ENCODE data around the gene CYRIA. TPM values are rescaled to one million over a fixed set of nuclear protein-coding genes. Genes with fewer than 3 reads are reported as not detected.

CYRIA gene
- total RNA-seq, 2 donors from 2014 or later = 1.0 to 3.8 TPM

DNA sequence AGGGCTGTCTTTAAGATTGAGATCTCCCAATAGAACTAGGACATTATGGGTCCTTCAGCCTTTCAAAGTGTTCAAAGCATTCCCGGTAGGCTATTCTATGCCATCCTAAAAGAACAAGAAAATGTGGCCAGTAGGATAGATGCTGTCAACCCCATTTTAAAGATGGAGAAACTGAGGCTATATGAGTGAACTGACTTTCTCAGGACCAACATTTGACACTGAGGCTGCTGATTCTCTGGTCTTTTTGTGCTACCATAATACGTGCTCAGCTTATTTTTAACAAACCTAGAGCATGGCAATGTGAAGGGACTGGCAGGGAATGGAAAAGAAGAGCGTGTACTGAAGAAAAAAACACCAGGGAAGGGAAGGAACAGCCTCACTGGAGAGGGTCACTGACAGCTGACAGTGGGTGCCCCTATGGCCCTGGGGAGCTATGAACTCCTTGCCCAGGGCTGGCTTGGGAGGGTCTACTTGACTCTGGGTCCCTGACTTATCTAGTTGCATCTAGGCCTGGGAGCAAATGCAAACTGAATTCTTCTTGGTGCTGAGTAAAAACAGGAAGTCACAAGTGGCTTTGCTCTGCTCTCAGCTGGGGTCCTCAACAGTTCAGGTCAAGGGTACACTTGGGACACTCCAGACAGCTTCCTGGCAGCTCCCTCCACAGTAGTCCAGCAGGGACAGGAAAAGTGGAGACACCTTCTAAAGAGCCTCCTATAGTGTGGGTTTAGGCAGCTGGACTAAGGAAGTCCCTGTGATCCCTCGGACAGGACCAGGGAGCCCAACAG lies 2.3 kb downstream of the CYRIA start:
- Histone ChIP-seq H3K4me3 (no peak overlapping the region), H3K27ac (no peak overlapping the region), H3K9ac (ENCODE audit: low read depth in 2 of 2, low read length in 2 of 2) (peak overlapping the region in 1 of 2 donors; percentile 66), H3K4me1 (no peaks in the 10 kb centered on the region), H3K9me3 (no peaks in the 10 kb centered on the region), H3K36me3 (no peaks in the 10 kb centered on the region), H3K27me3 (peaks cover 5% of the 10 kb centered on the region)
- TF ChIP-seq, protein P1, sequence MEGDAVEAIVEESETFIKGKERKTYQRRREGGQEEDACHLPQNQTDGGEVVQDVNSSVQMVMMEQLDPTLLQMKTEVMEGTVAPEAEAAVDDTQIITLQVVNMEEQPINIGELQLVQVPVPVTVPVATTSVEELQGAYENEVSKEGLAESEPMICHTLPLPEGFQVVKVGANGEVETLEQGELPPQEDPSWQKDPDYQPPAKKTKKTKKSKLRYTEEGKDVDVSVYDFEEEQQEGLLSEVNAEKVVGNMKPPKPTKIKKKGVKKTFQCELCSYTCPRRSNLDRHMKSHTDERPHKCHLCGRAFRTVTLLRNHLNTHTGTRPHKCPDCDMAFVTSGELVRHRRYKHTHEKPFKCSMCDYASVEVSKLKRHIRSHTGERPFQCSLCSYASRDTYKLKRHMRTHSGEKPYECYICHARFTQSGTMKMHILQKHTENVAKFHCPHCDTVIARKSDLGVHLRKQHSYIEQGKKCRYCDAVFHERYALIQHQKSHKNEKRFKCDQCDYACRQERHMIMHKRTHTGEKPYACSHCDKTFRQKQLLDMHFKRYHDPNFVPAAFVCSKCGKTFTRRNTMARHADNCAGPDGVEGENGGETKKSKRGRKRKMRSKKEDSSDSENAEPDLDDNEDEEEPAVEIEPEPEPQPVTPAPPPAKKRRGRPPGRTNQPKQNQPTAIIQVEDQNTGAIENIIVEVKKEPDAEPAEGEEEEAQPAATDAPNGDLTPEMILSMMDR (IDR thresholded peaks at IDR 0.05) = no peak
- no peak for DNase-seq
- intact Hi-C loops (cut with DNase I) = loop anchor here (5.0 kb wide), 1 partner anchor 41 kb away; no protein-coding TSS in a partner anchor

GRCh38 chr2:16661936-16662839 lies 3.4 kb downstream of the CYRIA start:
- no peak overlapping the region for H3K27ac ChIP-seq
- TF ChIP-seq, protein P1 (IDR thresholded peaks at IDR 0.05) = no peak
- intact Hi-C loops (cut with DNase I) = loop anchor here (5.0 kb wide), 1 partner anchor 40 kb away; no protein-coding TSS in a partner anchor
- H3K4me3 ChIP-seq = no peak overlapping the region
- H3K27me3 ChIP-seq = peaks cover 5% of the 10 kb centered on the region
- H3K36me3 ChIP-seq = no peaks in the 10 kb centered on the region
- DNase-seq = peak; percentile 35
- peak overlapping the region in 1 of 2 donors; percentile 23 for H3K9ac ChIP-seq (ENCODE audit: low read depth in 2 of 2, low read length in 2 of 2)
- H3K9me3 ChIP-seq = no peaks in the 10 kb centered on the region
- H3K4me1 ChIP-seq = no peaks in the 10 kb centered on the region

- H3K9ac ChIP-seq (ENCODE audit: low read depth in 2 of 2, low read length in 2 of 2) = no peak overlapping the region
- no peaks in the 10 kb centered on the region for H3K4me1 ChIP-seq
Measured at GRCh38 chr2:16661526-16661925, 4.1 kb downstream of the CYRIA start.

GRCh38 chr2:16660556-16660955 lies 5.1 kb downstream of the CYRIA start:
- Histone ChIP-seq H3K36me3 (no peaks in the 10 kb centered on the region), H3K9me3 (no peaks in the 10 kb centered on the region), H3K4me1 (no peaks in the 10 kb centered on the region), H3K27ac (no peak overlapping the region), H3K27me3 (no peaks in the 10 kb centered on the region), H3K4me3 (no peak overlapping the region), H3K9ac (ENCODE audit: low read depth in 2 of 2, low read length in 2 of 2) (no peak overlapping the region)
- TF ChIP-seq, protein P1 (IDR thresholded peaks at IDR 0.05) = no peak
- DNase-seq = no peak
- intact Hi-C loops (cut with DNase I) = loop anchor here (5.0 kb wide), 1 partner anchor 38 kb away; no protein-coding TSS in a partner anchor

More at GRCh38 chr2:16661526-16661925, 4.1 kb downstream of the CYRIA start:
- Histone ChIP-seq H3K36me3 (no peaks in the 10 kb centered on the region), H3K4me3 (no peak overlapping the region), H3K9me3 (no peaks in the 10 kb centered on the region), H3K27me3 (peaks cover 5% of the 10 kb centered on the region), H3K27ac (no peak overlapping the region)
- intact Hi-C loops (cut with DNase I) = loop anchor here (5.0 kb wide), 1 partner anchor 39 kb away; no protein-coding TSS in a partner anchor
- DNase-seq = no peak
- TF ChIP-seq, protein P1 (IDR thresholded peaks at IDR 0.05) = no peak

- H3K4me3 ChIP-seq = no peak overlapping the region
- TF ChIP-seq, protein P1 (IDR thresholded peaks at IDR 0.05) = no peak
- intact Hi-C loops (cut with DNase I) = loop anchor here (5.0 kb wide), 1 partner anchor 38 kb away; no protein-coding TSS in a partner anchor
- H3K4me1 ChIP-seq = no peaks in the 10 kb centered on the region
- DNase-seq = no peak
- no peaks in the 10 kb centered on the region for H3K27me3 ChIP-seq
- H3K36me3 ChIP-seq = no peaks in the 10 kb centered on the region
- H3K27ac ChIP-seq = no peak overlapping the region
- H3K9me3 ChIP-seq = no peaks in the 10 kb centered on the region
- H3K9ac ChIP-seq (ENCODE audit: low read depth in 2 of 2, low read length in 2 of 2) = peak overlapping the region in 1 of 2 donors; percentile 21
Measured at GRCh38 chr2:16660114-16660513, 5.5 kb downstream of the CYRIA start.

Data from colonic mucosa (tissue), 4 donors.